GM21367 (cell line): Measurements from ENCODE around the gene DIMT1.
A peak's percentile ranks its signal among the peaks of the same experiment; 100 is the strongest.

Experiments used
- ATAC-seq: cut with Tn5 transposase; IDR thresholded peaks from one replicate; pipeline ENCODE4 v1.9.1; 2021; ENCODE audit not compliant: unreplicated experiment

DIMT1 gene

GRCh38 chr5:62403411-62404250 lies at the start of gene DIMT1:
Gene DIMT1 (minus strand): TSS chr5:62403905. CDS start chr5:62403772, 133 bp downstream.
- peak; percentile 96 for ATAC-seq

DNA sequence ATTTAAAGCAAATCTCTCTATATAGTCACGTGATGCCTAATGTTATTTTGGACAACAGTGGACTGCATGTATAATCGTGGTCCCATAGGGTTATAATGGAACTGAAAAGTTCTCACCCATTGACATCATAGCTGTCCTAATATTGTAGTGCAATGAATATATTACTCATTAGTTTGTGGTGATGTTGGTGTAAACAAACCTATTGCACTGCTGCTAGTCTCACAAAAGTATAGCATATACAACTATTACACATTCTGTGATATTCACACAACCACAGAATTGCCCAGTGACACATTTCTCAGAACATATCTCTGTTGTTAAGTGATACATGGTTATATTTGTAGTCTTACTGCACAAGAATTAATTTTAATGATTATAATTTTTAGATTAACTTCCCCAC lies 46.6 kb upstream of the DIMT1 start:
- no peak for ATAC-seq

DNA sequence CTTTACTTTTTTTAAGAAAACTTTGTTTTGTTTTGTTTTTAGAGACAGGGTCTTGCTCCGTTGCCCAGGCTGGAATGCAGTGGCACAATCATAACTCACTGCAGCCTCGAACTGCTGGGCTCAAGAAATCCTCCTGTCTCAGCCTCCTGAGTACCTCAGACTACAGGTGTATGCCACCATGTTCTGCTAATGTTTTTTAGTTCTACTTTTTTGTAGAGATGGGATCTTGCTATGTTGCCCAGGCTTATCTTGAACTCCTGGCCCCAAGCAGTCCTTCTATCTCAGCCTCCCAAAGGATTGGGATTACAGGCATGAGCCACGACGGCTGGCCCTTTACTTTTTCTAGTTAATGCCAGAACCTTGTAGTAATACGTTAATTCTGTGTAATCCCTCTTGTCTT lies 44.8 kb upstream of the DIMT1 start:
- no peak for ATAC-seq

DNA sequence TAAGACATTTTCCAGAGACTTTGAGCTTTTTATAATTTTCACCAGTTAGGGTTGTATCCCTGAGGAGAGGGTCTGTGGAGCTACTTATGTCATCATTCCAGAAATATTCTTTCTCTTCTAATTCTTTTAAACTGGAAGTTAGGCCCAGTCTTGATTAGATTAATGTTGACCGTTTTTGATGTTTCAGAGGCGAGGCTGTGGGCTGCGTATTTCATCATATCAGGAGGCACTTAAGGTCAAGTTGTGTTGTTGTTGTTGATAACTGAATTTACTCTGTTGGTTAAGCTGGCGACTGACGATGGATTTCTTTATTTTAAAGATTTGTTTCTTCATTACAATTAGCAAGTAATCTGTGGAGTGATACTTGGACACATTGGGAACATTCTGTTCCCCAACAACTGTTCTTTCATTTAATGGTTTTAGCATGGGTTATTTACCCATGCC lies 28.9 kb upstream of the DIMT1 start:
- ATAC-seq: no peak

DNA sequence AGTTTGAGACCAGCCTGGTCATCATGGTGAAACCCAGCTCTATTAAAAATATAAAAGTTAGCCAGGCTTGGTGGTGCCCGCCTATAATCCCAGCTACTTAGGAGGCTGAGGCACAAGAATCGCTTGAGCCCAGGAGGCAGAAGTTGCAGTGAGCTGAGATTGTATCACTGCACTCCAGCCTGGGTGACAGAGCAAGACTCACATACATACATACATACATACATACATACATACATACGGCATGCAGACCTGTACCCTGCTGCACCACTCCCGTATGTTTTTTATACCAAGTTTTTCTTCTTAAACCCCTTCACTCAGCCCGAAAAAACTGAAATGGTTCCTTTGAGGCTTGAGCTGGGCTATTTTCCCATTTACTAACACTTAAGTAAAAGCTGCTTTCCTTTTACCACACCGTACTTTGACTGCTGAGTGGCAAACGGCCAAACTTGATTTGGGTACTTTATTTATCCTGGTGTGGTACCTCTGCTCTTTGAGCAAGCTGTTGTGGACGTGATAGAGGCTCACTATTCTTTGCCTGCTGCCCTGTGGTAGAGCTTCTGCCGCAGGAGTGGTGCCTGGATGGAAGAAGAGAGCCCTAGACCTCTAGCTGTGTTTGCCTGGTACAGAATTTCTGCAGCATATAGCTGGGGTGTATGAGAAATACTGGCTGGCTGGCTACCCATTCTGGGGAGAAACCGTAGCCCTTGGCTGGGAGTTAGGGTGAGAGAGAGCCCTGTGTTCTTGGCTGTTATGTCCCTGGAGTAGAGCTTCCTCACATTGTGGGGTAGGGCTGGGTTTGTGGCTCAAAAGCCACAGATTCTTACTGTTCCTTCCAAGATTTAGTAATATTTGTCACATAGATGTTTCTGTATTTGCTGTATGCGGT lies 28.3 kb upstream of the DIMT1 start:
- ATAC-seq: no peak

DNA sequence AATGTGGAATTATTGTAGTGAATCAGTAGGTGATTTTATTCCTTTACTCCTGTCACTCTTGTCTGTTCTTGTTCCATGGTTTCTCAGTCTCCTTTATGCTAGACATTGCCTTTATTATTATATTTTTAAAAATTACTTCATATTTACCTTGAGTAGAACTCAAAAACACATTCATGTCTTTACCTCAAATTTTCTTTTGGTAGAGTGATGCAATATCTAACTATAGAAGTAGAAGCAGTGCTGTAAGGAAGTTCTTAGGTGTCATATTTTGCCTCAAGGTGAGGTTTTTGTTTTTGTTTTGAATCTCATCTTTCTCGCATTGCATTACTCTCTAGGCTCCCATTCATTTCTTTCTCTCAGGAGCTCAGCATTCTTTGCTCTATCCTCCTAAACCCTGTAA lies 21.1 kb upstream of the DIMT1 start:
- no peak for ATAC-seq

DNA sequence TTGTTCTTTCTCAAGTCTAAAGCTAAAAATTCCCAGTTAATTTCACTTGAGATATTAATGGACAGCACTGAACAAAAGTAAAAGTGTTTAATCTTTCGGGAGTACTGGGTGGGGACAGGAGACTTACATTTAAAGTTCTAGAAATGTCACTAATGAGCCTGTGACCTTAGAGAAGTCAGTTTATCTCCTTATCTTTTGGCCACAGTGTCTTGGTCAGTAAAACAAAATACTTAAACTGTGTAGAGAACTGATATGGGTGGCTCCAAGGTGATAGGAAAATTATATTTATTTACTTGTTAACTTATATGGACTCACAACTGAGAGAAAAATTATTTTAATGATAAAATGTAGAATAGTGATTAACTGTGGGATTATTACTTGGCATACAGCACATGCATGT lies 17.7 kb upstream of the DIMT1 start:
- no peak for ATAC-seq

DNA sequence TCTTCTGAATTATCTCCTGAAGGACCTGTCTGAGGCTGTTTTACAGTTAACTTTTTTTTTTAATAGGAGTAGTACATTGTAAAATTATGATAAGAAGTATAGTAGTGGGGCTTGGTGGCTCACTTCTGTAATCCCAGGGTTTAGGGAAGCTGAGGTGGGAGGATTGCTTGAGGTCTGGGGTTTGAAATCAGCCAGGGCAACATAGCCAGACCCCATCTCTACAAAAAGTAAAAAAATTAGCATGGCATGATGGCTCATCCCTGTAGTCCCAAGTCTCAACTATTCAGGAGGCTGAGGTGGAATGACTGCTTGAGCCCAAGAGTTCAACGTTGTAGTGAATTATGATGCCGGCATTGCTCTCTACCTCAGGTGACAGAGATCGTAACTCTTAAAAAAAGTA lies 15.9 kb upstream of the DIMT1 start:
- ATAC-seq: no peak

DNA sequence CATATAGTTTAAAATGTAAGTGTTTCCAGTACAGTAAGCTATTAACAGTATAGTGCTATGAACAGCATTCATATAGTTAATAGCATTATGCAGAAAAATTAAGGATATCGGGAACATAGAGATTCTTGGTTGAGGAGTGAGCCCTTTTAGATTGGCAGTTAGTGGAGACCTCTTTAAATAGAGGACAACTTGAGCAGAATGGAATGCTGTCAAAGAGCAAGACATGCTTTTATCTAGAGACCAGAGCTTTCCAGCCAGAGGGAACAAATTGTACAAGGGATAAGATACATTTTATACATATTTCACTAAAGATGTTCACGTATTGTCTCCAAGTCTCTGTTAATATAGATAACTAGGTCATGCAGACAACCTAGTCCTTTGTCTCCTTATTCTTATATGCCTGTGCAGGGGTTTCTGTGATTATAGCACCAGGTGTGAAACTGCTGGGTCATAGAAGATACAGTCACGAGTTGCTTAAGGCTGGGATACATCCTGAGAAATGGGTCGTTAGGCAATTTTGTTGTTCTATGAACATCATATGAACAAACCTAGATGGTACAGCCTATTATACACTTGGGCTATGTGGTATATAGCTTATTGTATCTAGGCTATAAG lies 14.9 kb upstream of the DIMT1 start:
- ATAC-seq: no peak

DNA sequence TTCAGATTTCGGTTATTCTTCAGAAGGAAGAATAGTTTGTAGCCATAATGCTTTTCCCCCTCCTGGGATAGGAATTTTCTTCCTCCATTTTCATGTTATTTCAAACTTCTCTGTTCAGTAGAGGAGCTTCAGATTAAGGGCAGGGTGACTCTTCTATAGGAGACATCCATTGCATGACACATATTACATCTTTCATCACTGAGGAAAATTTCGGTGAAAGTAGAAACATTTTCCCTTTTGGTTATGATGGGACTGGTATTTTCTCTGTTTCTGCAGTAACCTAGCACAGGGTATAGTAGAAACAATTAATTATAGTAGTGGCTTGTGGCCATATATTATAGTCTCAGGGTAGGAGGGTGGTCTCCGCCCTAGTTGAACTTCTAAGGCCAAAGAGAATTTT lies 10.0 kb upstream of the DIMT1 start:
- no peak for ATAC-seq

GRCh38 chr5:62412549-62413329 lies 9.0 kb upstream of the DIMT1 start, which contains the start of gene IPO11:
Gene IPO11 (plus strand): TSS chr5:62412763. CDS start chr5:62437280, 24,517 bp downstream.
- ATAC-seq: peak; percentile 94

DNA sequence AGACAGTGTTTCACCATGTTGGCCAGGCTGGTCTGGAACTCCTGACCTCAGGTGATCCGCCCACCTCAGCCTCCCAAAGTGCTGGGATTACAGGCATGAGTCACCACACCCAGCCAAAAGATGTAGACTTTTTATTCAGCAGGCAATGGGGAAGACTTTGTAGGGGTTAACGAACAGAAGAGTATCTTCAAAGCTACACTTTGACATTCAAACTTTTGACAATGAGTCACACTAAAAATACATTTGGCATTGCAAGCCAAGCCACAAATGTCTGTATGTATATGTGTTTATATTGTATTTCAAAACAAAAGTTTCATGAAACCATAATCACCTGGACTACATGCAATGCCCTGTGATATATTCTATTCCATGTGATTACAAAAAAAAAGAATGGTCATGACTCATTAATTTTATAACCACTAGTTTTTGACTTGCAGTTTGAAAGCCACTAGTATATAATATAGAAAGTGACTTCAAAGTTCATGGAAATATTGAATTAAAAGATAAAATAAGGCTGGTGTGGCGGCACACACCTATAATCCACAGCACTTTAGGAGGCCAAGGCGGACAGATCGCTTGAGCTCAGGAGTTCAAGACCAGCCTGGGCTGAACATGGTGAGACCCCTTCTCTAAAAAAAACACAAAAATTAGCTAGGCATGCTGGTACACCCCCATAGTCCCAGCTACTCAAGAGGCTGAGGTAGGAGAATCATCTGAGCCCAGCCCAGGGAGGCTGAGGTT lies 8.3 kb downstream of the DIMT1 start:
- no peak for ATAC-seq

- no peak for ATAC-seq
Observed at GRCh38 chr5:62386824-62387223, 16.9 kb downstream of the DIMT1 start.

DNA sequence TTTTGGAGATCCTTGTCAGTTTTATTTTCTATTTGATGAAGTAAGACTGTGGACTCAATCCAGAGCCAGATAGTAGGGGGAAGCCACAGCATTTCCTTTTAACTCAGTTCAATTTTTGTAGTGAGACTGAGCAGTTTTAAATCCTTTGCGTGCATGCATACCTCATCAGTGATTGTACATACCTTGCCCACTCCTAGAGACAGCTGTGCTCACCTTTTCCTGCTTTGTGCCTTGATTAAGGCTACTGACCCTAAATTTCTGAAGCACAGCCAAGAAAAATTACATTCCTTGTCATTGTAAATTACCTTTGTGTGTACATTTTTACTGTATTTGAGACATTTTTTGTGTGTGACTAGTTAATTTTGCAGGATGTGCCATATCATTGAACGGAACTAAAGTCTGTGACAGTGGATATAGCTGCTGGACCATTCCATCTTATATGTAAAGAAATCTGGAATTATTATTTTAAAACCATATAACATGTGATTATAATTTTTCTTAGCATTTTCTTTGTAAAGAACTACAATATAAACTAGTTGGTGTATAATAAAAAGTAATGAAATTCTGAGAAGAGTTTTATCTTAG lies 17.8 kb downstream of the DIMT1 start:
- no peak for ATAC-seq

GRCh38 chr5:62385131-62385530 lies 18.6 kb downstream of the DIMT1 start:
- ATAC-seq: no peak

- ATAC-seq: no peak
Observed at GRCh38 chr5:62376064-62376463, 27.6 kb downstream of the DIMT1 start.

- no peak for ATAC-seq
Observed at GRCh38 chr5:62375627-62376026, 28.1 kb downstream of the DIMT1 start.

GRCh38 chr5:62374090-62374489 lies 29.6 kb downstream of the DIMT1 start:
- ATAC-seq: no peak

DNA sequence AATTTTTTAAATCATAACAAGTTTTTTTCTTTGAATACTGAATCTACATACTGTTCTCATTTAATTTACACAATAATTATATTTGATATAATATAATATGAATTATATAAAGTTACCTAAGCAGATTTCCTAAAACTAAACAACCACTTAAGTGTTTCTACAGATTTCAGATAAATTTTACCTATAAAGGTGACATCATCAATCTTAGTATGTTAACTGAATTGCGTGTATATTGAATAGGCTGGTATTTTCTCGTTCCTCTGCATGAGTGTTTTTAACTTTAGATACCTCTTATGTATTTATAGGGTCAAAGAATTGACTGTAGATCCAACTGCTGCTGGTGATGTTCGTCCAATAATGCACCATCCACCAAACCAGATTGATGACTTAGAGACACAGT lies 30.3 kb downstream of the DIMT1 start:
- ATAC-seq: no peak

GRCh38 chr5:62372600-62372999 lies 31.1 kb downstream of the DIMT1 start:
- ATAC-seq: no peak
